Neural cell (in vitro differentiated cells): Measurements from ENCODE around the gene SLC8A1. TPM values are rescaled to one million over a fixed set of nuclear protein-coding genes. Genes with fewer than 3 reads are reported as not detected.

ENCODE experiments used
- H2AFZ ChIP-seq: fragments of 200-600, 300-800 bp; sonication (generic), shearing (Covaris generic); 2 replicates; pipeline ENCODE4 v1.6.0; 2014; ENCODE audit warnings: low read depth, mild to moderate bottlenecking, antibody characterized with exemption, low read length, moderate library complexity
- H3F3A ChIP-seq: fragments of 200-600 bp; shearing (Covaris generic); 2 replicates; pipeline ENCODE4 v1.6.1; 2016; ENCODE audit warnings: mild to moderate bottlenecking, moderate library complexity, mixed read lengths, antibody characterized with exemption, low read length; ENCODE audit not compliant: insufficient read depth, poor library complexity, severe bottlenecking
- H3K27ac ChIP-seq: fragments of 200-600, 300-800 bp; sonication (generic), shearing (Covaris generic); 2 replicates; pipeline ENCODE4 v1.5.1; 2014; ENCODE audit warnings: mild to moderate bottlenecking, low read length, moderate library complexity
- H3K27me3 ChIP-seq: fragments of 300-800, 200-600 bp; sonication (generic), shearing (Covaris generic); 2 replicates; pipeline ENCODE4 v1.6.0; 2014; ENCODE audit warnings: mild to moderate bottlenecking, low read depth, low read length, moderate library complexity; ENCODE audit not compliant: insufficient read depth
- H3K36me3 ChIP-seq: fragments of 300-800, 200-600 bp; sonication (generic), shearing (Covaris generic); 2 replicates; pipeline ENCODE4 v1.5.1; 2014; ENCODE audit warnings: mild to moderate bottlenecking, antibody characterized with exemption, low read length, moderate library complexity; ENCODE audit not compliant: insufficient read depth
- H3K4me2 ChIP-seq: fragments of 300-800, 200-600 bp; sonication (generic), shearing (Covaris generic); 2 replicates; pipeline ENCODE4 v1.6.0; 2014; ENCODE audit warnings: mild to moderate bottlenecking, low read length
- H3K4me3 ChIP-seq: fragments of 300-800, 200-600 bp; sonication (generic), shearing (Covaris generic); 2 replicates; pipeline ENCODE4 v1.5.1; 2014; ENCODE audit warnings: mild to moderate bottlenecking, low read length, moderate library complexity
- H3K79me2 ChIP-seq: fragments of 200-600 bp; shearing (Covaris generic); replicated peaks from 2 replicates; pipeline ENCODE4 v1.6.0; 2014; ENCODE audit warnings: mild to moderate bottlenecking, low read length, moderate library complexity; ENCODE audit not compliant: insufficient read depth
- H3K9ac ChIP-seq: fragments of 300-800, 200-600 bp; sonication (generic), shearing (Covaris generic); 2 replicates; pipeline ENCODE4 v1.6.1; 2016; ENCODE audit warnings: mild to moderate bottlenecking, low read length, mixed read lengths
- H3K9me2 ChIP-seq: fragments of 200-600 bp; shearing (Covaris generic); 2 replicates; pipeline ENCODE4 v1.6.1; 2016; ENCODE audit warnings: mild to moderate bottlenecking, low read length, mixed read lengths; ENCODE audit not compliant: insufficient read depth
- H3K9me3 ChIP-seq: fragments of 200-600, 300-800 bp; sonication (generic), shearing (Covaris generic); 2 replicates; pipeline ENCODE4 v1.6.1; 2016; ENCODE audit warnings: mild to moderate bottlenecking, mixed run types, low read length, moderate library complexity, mixed read lengths
- H4K20me1 ChIP-seq: fragments of 200-600 bp; shearing (Covaris generic); 2 replicates; pipeline ENCODE4 v1.6.1; 2016; ENCODE audit warnings: mild to moderate bottlenecking, mixed run types; ENCODE audit not compliant: insufficient read depth
- CTCF ChIP-seq: fragments of 450-650 bp; IDR thresholded peaks from 2 replicates; pipeline ENCODE4 v1.5.1; 2014; ENCODE audit warnings: antibody characterized with exemption, mild to moderate bottlenecking, moderate library complexity; ENCODE audit not compliant: poor library complexity, severe bottlenecking
- EP300 ChIP-seq: fragments of 450-650 bp; conservative IDR thresholded peaks from 2 replicates; pipeline ENCODE4 v1.6.1; 2014; ENCODE audit warnings: antibody characterized with exemption, mild to moderate bottlenecking, moderate library complexity; ENCODE audit not compliant: poor library complexity, severe bottlenecking
- EZH2 ChIP-seq: fragments of 200-600, 300-800 bp; shearing (Covaris generic), sonication (generic); IDR thresholded peaks from 2 replicates; pipeline ENCODE4 v1.6.1; 2014; ENCODE audit warnings: antibody characterized with exemption, low read length, borderline replicate concordance, mild to moderate bottlenecking; ENCODE audit not compliant: insufficient read depth, poor library complexity, severe bottlenecking
- MXI1 ChIP-seq: fragments of 450-650 bp; conservative IDR thresholded peaks from 2 replicates; pipeline ENCODE4 v1.6.1; 2014; ENCODE audit warnings: antibody characterized with exemption, mild to moderate bottlenecking; ENCODE audit not compliant: poor library complexity, severe bottlenecking
- POLR2AphosphoS5 ChIP-seq: IDR thresholded peaks from 2 replicates; pipeline ENCODE4 v1.6.1; 2012
- RAD21 ChIP-seq: fragments of 450-650 bp; conservative IDR thresholded peaks from 2 replicates; pipeline ENCODE4 v1.6.1; 2014; ENCODE audit warnings: antibody characterized with exemption, mild to moderate bottlenecking, moderate library complexity
- REST ChIP-seq: IDR thresholded peaks from 2 replicates; pipeline ENCODE4 v1.6.1; 2012; ENCODE audit warnings: borderline replicate concordance
- SMC3 ChIP-seq: fragments of 450-650 bp; conservative IDR thresholded peaks from 2 replicates; pipeline ENCODE4 v1.6.1; 2014; ENCODE audit warnings: antibody characterized with exemption, mild to moderate bottlenecking, moderate library complexity; ENCODE audit not compliant: poor library complexity
- TAF1 ChIP-seq: IDR thresholded peaks from 2 replicates; pipeline ENCODE4 v1.6.1; 2012; ENCODE audit warnings: low read depth
- polyA plus RNA-seq: library from polyadenylated mRNA; depleted of rRNA; stranded (reverse); fragments of >200 nt; gene quantifications from 2 replicates; pipeline ENCODE4 v1.2.3, GENCODE V29; 2014

Gene SLC8A1
- polyA plus RNA-seq, 1 donor from 2014 or later: 18.7 TPM

- Histone ChIP-seq H3K4me3 (no peak overlapping the region), H4K20me1 (no peaks in the 10 kb centered on the region), H3K9me3 (no peaks in the 10 kb centered on the region), H2AFZ (no peak overlapping the region), H3F3A (no peaks in the 10 kb centered on the region), H3K79me2 (no peaks in the 10 kb centered on the region), H3K36me3 (peaks cover 4% of the 10 kb centered on the region), H3K27ac (no peak overlapping the region), H3K9me2 (no peaks in the 10 kb centered on the region), H3K9ac (no peak overlapping the region), H3K4me2 (no peak overlapping the region), H3K27me3 (no peaks in the 10 kb centered on the region)
- no peak for TF ChIP-seq POLR2AphosphoS5
- TF ChIP-seq REST: no peak
- TF ChIP-seq MXI1: no peak
- TF ChIP-seq TAF1: no peak
- TF ChIP-seq EZH2: no peak
- no peak for TF ChIP-seq EP300
- TF ChIP-seq SMC3: no peak
- no peak for TF ChIP-seq CTCF
- TF ChIP-seq RAD21: no peak
Observed at GRCh38 chr2:40150266-40150665, 301.6 kb downstream of the SLC8A1 start.

GRCh38 chr2:40148334-40148733 is 303.6 kb downstream of the SLC8A1 start:
- Histone ChIP-seq H3K9me3 (no peaks in the 10 kb centered on the region), H2AFZ (no peak overlapping the region), H3K36me3 (peaks cover 4% of the 10 kb centered on the region), H3K27me3 (no peaks in the 10 kb centered on the region), H3K4me3 (no peak overlapping the region), H3F3A (no peaks in the 10 kb centered on the region), H3K9me2 (no peaks in the 10 kb centered on the region), H3K9ac (no peak overlapping the region), H3K4me2 (no peak overlapping the region), H4K20me1 (no peaks in the 10 kb centered on the region), H3K79me2 (no peaks in the 10 kb centered on the region), H3K27ac (no peak overlapping the region)
- TF ChIP-seq MXI1 (no peak), SMC3 (no peak), CTCF (no peak), EZH2 (no peak), RAD21 (no peak), REST (no peak), EP300 (no peak), POLR2AphosphoS5 (no peak), TAF1 (no peak)
